ENCODE measurements around the gene RET.

DNA sequence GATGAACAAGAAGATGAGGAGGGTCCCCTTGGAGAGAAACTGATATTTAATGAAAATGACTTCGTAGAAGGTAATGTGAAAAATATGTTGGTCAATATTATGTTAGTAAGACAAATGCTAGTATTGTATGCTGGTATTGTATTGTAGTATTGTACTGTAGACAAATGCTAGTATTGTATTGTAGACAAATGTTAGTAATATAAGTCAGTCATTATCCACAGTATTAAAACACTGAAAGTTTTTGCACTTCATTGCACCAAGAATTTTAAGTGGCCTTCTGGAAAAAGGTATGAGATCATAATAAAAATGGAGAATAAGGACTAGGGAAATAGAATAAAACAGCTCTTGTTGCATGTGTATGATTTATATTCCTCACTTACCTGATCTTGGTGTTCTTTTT, 78.9 kb downstream of the RET start:
- TF ChIP-seq, protein P1, sequence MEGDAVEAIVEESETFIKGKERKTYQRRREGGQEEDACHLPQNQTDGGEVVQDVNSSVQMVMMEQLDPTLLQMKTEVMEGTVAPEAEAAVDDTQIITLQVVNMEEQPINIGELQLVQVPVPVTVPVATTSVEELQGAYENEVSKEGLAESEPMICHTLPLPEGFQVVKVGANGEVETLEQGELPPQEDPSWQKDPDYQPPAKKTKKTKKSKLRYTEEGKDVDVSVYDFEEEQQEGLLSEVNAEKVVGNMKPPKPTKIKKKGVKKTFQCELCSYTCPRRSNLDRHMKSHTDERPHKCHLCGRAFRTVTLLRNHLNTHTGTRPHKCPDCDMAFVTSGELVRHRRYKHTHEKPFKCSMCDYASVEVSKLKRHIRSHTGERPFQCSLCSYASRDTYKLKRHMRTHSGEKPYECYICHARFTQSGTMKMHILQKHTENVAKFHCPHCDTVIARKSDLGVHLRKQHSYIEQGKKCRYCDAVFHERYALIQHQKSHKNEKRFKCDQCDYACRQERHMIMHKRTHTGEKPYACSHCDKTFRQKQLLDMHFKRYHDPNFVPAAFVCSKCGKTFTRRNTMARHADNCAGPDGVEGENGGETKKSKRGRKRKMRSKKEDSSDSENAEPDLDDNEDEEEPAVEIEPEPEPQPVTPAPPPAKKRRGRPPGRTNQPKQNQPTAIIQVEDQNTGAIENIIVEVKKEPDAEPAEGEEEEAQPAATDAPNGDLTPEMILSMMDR (IDR thresholded peaks at IDR 0.05 in 4 of 5, conservative IDR thresholded peaks at IDR 0.05 in 1 of 5) = no peak
- TF ChIP-seq POLR2A (IDR thresholded peaks at IDR 0.05) = no peak
